HEK293T (cell line): ENCODE measurements around the gene GALNT11.

Experiments used
- BHLHE40 ChIP-seq: fragments of 450-650 bp; IDR thresholded peaks from 2 replicates; pipeline ENCODE4 v1.6.1; 2016; ENCODE audit warnings: mild to moderate bottlenecking, moderate library complexity, borderline replicate concordance
- CTBP1 ChIP-seq: fragments of 450-650 bp; IDR thresholded peaks from 2 replicates; pipeline ENCODE4 v1.6.1; 2016; ENCODE audit warnings: borderline replicate concordance
- FOXA1 ChIP-seq: fragments of 450-650 bp; IDR thresholded peaks from 2 replicates; pipeline ENCODE4 v1.6.1; 2016; ENCODE audit warnings: mild to moderate bottlenecking
- FOXM1 ChIP-seq: fragments of 450-650 bp; IDR thresholded peaks from 2 replicates; pipeline ENCODE4 v1.6.1; 2017; ENCODE audit warnings: mild to moderate bottlenecking, borderline replicate concordance
- HDGF ChIP-seq: fragments of 450-650 bp; IDR thresholded peaks from 2 replicates; pipeline ENCODE4 v1.6.1; 2017; ENCODE audit warnings: antibody characterized with exemption, borderline replicate concordance
- NFRKB ChIP-seq: fragments of 450-650 bp; IDR thresholded peaks from 2 replicates; pipeline ENCODE4 v1.6.1; 2016; ENCODE audit warnings: mild to moderate bottlenecking, moderate library complexity
- SP1 ChIP-seq: fragments of 450-650 bp; IDR thresholded peaks from 2 replicates; pipeline ENCODE4 v1.6.1; 2017
- TARDBP ChIP-seq: fragments of 450-650 bp; IDR thresholded peaks from 2 replicates; pipeline ENCODE4 v1.6.1; 2016

DNA sequence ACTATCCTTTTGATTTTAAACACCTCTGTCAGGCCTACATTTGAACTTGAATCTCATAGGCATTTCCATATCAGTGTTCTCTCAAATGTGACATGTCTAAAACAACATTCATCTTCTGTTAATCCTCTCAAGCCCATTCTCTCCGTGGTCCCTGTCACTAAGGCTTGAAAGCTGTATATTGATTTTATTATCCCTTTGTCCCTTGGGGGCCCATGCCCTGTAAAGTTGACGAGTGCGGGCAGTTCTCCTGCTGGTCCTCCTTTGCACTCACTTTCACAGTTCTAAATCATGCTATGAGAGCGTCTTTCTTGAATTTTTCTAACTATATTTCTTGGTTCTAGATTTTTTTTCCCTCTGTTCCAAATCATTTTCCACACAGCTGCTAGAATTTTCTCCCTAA lies 27.3 kb downstream of the GALNT11 start:
- no peak for TF ChIP-seq NFRKB
- no peak for TF ChIP-seq TARDBP
- TF ChIP-seq SP1, result no peak
- no peak for TF ChIP-seq FOXM1
- TF ChIP-seq FOXA1, result no peak
- TF ChIP-seq BHLHE40, result no peak
- no peak for TF ChIP-seq HDGF
- no peak for TF ChIP-seq CTBP1
